ENCODE measurements around the gene CLMP. TPM values are rescaled to one million over a fixed set of nuclear protein-coding genes. Genes with fewer than 3 reads are reported as not detected.

Gene CLMP
- total and polyA plus RNA-seq, 8 donors = 0.46 to 5.5 (median 1.0) TPM

DNA sequence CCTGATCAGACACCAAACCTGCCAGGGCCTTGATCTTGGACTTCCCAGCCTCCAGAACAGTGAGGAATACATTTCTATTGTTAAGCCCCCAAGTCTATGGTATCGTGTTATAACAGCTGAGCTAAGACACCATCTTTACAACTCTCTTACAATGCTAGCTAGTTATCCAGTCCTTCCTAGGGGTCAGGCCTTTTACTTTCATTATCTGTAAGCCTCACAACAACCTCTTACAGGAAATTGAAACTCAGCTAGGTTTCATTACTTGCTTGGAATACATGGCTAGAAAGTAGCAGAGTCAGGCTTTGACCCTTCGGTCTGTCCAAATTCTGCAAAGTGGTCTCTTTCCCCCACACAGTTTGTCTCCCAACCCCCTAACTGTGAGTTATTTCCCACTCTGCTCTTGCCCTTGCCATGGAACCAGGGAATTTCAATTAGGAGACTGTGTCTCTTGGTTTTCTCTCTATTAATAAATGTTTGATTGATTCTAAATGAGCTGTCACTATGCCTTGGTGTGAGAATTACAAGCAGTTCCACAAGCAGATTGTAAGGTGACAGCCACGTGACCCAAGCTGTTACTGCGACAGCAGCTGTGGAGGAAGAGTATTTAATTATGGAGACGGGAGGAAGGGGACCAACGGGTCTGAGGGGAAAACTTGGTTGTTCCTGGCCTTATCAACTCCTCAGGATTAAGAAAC lies 38.4 kb upstream of the CLMP start:
- no peaks in the 10 kb centered on the region for H3K36me3 ChIP-seq
- H3K4me3 ChIP-seq = no peak overlapping the region
- H3K4me1 ChIP-seq = no peaks in the 10 kb centered on the region
- no peak overlapping the region for H3K27ac ChIP-seq
- TF ChIP-seq, protein P1, sequence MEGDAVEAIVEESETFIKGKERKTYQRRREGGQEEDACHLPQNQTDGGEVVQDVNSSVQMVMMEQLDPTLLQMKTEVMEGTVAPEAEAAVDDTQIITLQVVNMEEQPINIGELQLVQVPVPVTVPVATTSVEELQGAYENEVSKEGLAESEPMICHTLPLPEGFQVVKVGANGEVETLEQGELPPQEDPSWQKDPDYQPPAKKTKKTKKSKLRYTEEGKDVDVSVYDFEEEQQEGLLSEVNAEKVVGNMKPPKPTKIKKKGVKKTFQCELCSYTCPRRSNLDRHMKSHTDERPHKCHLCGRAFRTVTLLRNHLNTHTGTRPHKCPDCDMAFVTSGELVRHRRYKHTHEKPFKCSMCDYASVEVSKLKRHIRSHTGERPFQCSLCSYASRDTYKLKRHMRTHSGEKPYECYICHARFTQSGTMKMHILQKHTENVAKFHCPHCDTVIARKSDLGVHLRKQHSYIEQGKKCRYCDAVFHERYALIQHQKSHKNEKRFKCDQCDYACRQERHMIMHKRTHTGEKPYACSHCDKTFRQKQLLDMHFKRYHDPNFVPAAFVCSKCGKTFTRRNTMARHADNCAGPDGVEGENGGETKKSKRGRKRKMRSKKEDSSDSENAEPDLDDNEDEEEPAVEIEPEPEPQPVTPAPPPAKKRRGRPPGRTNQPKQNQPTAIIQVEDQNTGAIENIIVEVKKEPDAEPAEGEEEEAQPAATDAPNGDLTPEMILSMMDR (IDR thresholded peaks at IDR 0.05) = no peak
- ATAC-seq (no peak), DNase-seq (no peak), FAIRE-seq (no peak)
- WGBS, 2 donors = 77 to 79% methylated on average over 6 of the region's 6 CpGs
- no peaks in the 10 kb centered on the region for H3K9me3 ChIP-seq
- intact Hi-C loops (cut with DNase I) = no loop called here
- H3K27me3 ChIP-seq = no peaks in the 10 kb centered on the region

- no peak for ATAC-seq
- H3K27ac ChIP-seq = no peak overlapping the region
- H3K27me3 ChIP-seq = no peaks in the 10 kb centered on the region
- no peaks in the 10 kb centered on the region for H3K4me1 ChIP-seq
- TF ChIP-seq, protein P1 (IDR thresholded peaks at IDR 0.05) = no peak
- no peak overlapping the region for H3K4me3 ChIP-seq
- DNase-seq = no peak
- no peaks in the 10 kb centered on the region for H3K9me3 ChIP-seq
- FAIRE-seq = no peak
- WGBS, 2 donors = 72 to 73% methylated on average over 3 of the region's 3 CpGs
- no peaks in the 10 kb centered on the region for H3K36me3 ChIP-seq
- intact Hi-C loops (cut with DNase I) = no loop called here
These were observed 36.7 kb upstream of the CLMP start for GRCh38 chr11:123231777-123232176.

DNA sequence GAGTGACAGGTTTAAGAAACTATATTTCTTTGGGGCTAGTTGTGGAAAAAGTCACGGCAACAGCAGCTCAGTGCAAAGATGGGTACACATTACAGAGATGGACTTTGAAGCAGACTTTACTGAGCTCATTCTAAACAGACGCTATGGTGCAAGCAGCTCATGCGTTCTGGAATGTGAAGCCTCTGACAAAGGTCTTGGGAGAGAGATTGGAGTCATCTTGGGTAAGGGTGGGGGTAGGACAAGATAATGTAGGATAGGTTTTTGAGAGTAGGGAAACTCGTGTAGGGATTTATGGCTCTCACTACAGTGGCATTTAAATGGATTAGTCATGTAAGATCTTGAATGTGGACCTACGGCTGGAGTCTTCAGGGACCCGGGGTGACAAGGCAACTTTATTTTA lies 36.2 kb upstream of the CLMP start:
- 68% methylated on average over 6 of the region's 6 CpGs for WGBS, 2 donors
- intact Hi-C loops (cut with DNase I) = no loop called here
- no peaks in the 10 kb centered on the region for H3K36me3 ChIP-seq
- H3K4me3 ChIP-seq = no peak overlapping the region
- DNase-seq (no peak), FAIRE-seq (no peak), ATAC-seq (no peak)
- TF ChIP-seq, protein P1 (IDR thresholded peaks at IDR 0.05) = no peak
- no peaks in the 10 kb centered on the region for H3K4me1 ChIP-seq
- H3K27ac ChIP-seq = no peak overlapping the region
- no peaks in the 10 kb centered on the region for H3K27me3 ChIP-seq
- H3K9me3 ChIP-seq = no peaks in the 10 kb centered on the region

GRCh38 chr11:123230346-123230745 lies 35.3 kb upstream of the CLMP start:
- Histone ChIP-seq H3K4me3 (no peak overlapping the region), H3K27ac (no peak overlapping the region), H3K4me1 (no peaks in the 10 kb centered on the region), H3K36me3 (no peaks in the 10 kb centered on the region), H3K9me3 (no peaks in the 10 kb centered on the region), H3K27me3 (no peaks in the 10 kb centered on the region)
- ATAC-seq = no peak
- TF ChIP-seq, protein P1 (IDR thresholded peaks at IDR 0.05) = no peak
- no peak for FAIRE-seq
- intact Hi-C loops (cut with DNase I) = no loop called here
- 79 to 95% methylated on average over 3 of the region's 3 CpGs for WGBS, 2 donors
- no peak for DNase-seq

- Histone ChIP-seq H3K27ac (no peak overlapping the region), H3K36me3 (no peaks in the 10 kb centered on the region), H3K4me1 (no peaks in the 10 kb centered on the region), H3K9me3 (no peaks in the 10 kb centered on the region), H3K4me3 (no peak overlapping the region), H3K27me3 (no peaks in the 10 kb centered on the region)
- 70 to 80% methylated on average over 8 of the region's 8 CpGs for WGBS, 2 donors
- FAIRE-seq (no peak), ATAC-seq (no peak), DNase-seq (no peak)
- intact Hi-C loops (cut with DNase I) = no loop called here
- TF ChIP-seq, protein P1 (IDR thresholded peaks at IDR 0.05) = no peak
These were observed 33.6 kb upstream of the CLMP start for GRCh38 chr11:123228496-123229163.
